HG02885 (cell line): Measurements from ENCODE around the gene PRKAR1B.
"Not testable (repeated sequence)": the region's sequence is repeated elsewhere in the genome, so short reads cannot be mapped to it uniquely, and the experiment has no call there.

Experiments used
- ATAC-seq: cut with Tn5 transposase; IDR thresholded peaks from one replicate; pipeline ENCODE4 v1.9.1; 2021; ENCODE audit warnings: mild to moderate bottlenecking; ENCODE audit not compliant: unreplicated experiment, poor library complexity

PRKAR1B gene

GRCh38 chr7:552151-552867 lies 174.8 kb downstream of the PRKAR1B start:
- ATAC-seq, result not testable (repeated sequence)

DNA sequence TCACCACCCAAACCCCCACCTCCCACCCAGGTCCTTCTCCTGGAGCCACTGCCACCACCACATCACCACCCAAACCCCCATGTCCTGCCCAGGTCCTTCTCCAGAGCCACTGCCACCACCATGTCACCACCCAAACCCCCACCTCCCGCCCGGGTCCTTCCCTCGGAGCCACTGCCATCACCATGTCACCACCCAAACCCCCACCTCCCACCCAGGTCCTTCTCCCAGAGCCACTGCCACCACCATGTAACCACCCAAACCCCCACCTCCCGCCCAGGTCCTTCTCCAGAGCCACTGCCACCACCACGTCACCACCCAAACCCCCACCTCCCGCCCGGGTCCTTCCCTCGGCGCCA lies 175.5 kb downstream of the PRKAR1B start:
- ATAC-seq, result not testable (repeated sequence)

DNA sequence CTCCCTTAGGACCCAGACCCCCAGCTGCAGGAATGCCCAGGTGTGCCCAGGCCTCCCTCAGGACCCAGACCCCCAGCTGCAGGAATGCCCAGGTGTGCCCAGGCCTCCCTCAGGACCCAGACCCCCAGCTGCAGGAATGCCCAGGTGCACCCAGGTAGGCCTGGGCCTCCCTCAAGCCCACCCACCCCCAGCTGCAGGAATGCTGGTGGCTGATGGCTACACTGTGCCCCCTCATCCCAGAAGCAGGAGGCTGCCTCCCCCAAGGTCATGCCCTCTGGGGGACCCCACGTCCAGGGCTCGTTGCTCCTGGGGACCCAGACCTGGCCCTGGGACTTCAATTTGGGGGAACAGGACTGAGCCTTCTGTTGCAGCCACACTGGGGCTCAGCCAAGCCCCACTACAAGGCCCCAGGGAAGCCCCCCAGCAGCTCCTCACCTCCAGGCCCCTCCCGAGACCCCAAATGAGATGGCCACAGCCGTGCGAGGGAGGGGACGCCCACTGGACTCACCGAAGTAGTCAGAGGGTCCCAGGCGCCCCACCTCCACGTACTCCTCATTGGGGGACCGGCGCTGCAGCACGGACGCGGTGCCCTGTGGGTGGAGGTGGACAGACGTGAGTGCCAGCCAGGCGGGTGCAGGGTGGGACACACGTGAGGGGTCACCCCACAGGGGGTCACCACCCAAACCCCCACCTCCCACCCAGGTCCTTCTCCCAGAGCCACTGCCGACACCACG lies 176.0 kb downstream of the PRKAR1B start:
- ATAC-seq, result no peak

DNA sequence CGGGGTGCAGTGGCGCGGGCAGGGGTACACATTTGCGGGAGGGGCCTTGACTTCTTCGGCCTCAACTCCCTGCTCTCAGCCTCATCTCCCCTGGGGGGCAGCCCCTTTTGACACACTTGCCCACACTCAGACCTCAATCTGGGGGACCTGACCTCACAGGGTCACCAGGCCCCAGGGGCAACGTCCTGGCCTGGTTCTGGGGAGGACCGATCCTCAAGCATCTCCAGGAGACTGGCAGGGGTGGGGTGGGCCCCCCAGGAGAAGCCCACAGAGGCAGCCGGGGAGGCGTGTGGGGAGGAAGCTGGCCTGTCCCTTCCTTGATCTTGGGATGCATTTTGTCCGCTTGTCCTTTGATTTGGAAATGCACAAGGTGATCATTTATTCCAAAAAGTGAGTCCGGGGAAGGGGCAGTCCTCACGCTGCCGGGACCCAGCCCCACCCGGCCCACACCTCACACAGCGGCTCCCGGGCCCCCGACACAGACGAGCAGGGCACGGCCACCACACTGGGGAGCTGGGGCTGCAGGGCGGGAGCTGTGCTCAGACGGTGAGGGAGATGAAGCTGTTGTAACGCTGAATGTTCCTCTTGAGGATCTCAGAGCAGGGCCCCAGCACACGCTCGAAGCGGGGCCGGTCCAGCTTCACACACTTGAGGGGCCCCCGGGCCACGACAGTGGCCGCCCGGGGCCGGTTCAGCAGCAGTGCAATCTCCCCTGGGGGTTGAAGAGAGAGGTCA lies 177.0 kb downstream of the PRKAR1B start:
- no peak for ATAC-seq

- ATAC-seq, result no peak
Observed at GRCh38 chr7:549066-549890, 177.8 kb downstream of the PRKAR1B start.

- ATAC-seq, result no peak
Observed at GRCh38 chr7:548401-548800, 178.7 kb downstream of the PRKAR1B start.

- no peak for ATAC-seq
Observed at GRCh38 chr7:545470-545869, 181.6 kb downstream of the PRKAR1B start.

- no peak for ATAC-seq
Observed at GRCh38 chr7:544338-545221, 182.5 kb downstream of the PRKAR1B start.

DNA sequence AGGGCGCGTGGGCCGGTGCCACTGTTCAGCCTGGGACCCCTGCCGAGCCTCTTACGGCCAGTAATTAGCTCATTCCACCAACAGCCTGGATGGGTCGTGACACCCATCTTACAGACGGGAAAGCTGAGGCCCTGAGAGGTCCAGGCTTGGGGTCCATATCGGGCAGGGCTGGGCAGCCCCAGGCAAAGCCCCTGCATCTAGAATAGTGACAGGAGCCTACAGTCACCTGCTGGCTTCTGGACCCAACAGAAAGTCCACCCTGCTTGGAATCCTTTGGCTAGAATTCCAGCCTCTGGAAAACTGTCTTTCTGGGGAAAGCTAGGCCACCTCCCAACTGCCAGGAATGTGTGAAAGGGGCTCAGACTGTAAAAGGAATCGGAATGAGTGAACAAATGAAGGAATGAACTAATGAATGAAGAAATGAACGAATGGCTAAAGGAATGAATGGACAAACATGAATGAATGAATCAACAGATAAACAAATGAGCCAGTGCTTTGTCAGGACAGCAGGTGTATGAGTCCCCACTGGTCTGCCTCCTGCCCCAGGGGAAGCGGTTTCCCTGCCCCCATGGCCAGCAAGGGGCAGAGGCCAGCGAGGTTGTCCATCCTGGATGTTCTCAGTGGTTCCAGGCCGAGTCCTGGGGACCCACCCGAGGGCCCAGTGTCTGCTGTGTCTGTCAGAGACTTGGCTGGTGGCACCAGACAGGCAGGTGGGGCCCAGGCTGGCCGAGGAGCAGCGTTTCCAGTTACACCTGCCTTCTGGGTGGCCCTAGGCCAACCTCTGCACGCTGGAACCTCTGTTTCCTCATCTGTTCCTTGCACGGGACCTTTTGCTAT lies 183.4 kb downstream of the PRKAR1B start:
- ATAC-seq, result no peak

GRCh38 chr7:542713-543500 lies 184.2 kb downstream of the PRKAR1B start:
- ATAC-seq, result no peak

- ATAC-seq, result no peak
Observed at GRCh38 chr7:542131-542712, 184.9 kb downstream of the PRKAR1B start.

DNA sequence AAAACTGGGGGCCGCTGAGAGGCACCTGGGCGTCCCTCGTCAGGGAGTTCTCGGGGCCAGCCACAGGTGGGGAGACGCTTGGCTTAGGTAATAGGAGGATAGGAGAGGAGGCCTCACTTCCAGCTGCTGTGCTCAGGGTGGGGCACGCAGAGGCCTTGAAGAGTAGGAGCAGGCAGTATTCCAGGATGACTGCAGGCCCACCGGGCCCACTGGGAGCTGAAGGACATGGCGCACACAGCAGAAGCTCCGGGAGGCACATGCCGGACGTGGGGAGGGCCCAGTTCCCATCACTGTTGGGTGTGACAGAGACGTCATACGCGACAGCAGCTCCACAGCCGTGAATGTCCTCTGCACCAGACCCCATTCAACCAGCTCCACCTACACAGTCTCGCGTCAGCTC lies 185.4 kb downstream of the PRKAR1B start:
- no peak for ATAC-seq

- no peak for ATAC-seq
Observed at GRCh38 chr7:540997-541396, 186.1 kb downstream of the PRKAR1B start.

- ATAC-seq, result no peak
Observed at GRCh38 chr7:540579-540978, 186.5 kb downstream of the PRKAR1B start.

GRCh38 chr7:539731-540411 lies 187.2 kb downstream of the PRKAR1B start:
- ATAC-seq, result no peak

GRCh38 chr7:538764-539685 lies 188.1 kb downstream of the PRKAR1B start:
- no peak for ATAC-seq
